Left ventricle myocardium inferior (tissue), 1 donor: ENCODE measurements around the gene GATAD2A. TPM values are rescaled to one million over a fixed set of nuclear protein-coding genes. Genes with fewer than 3 reads are reported as not detected.
A peak's percentile ranks its signal among the peaks of the same experiment; 100 is the strongest.

ENCODE experiments used
- DNase-seq: peaks from one replicate; pipeline ENCODE4 v3.0.0-alpha.2; 2020
- H3K27ac ChIP-seq: fragments of 200-600 bp; replicated peaks from 2 replicates; pipeline ENCODE4 v1.8.0; 2021
- H3K27me3 ChIP-seq: fragments of 200-600 bp; 2 replicates; pipeline ENCODE4 v1.8.0; 2021; ENCODE audit warnings: low read depth
- H3K36me3 ChIP-seq: fragments of 200-600 bp; 2 replicates; pipeline ENCODE4 v1.8.0; 2021
- H3K4me1 ChIP-seq: fragments of 200-600 bp; 2 replicates; pipeline ENCODE4 v1.8.0; 2021
- H3K4me3 ChIP-seq: fragments of 200-600 bp; 2 replicates; pipeline ENCODE4 v1.8.0; 2021; ENCODE audit warnings: mild to moderate bottlenecking, moderate library complexity
- H3K9me3 ChIP-seq: fragments of 200-600 bp; replicated peaks from 2 replicates; pipeline ENCODE4 v1.8.0; 2021
- intact Hi-C: fragments of 100-400 bp; cut with micrococcal nuclease; formaldehyde crosslinking; loops from one replicate; pipeline ENCODE4 v1.11.0; 2022
- total RNA-seq: library from RNA; stranded (reverse); fragmentation: NEBNext Ultra II Directional; extraction: Animal tissue kit (Norgen Biotek cat#: 25700); gene quantifications from one replicate; pipeline ENCODE4 v1.2.1, GENCODE V29; 2021
- TF ChIP-seq, protein P1 (sequence below): fragments of 200-600 bp; IDR thresholded peaks from 2 replicates; pipeline ENCODE4 v1.8.0; 2021; ENCODE audit warnings: antibody characterized with exemption, mild to moderate bottlenecking, borderline replicate concordance
- donor health status: DM: no; HTN: yes; CAD: no; lungs with severe emphysema.

GATAD2A gene
- total RNA-seq, 1 donor from 2014 or later, result 24.1 TPM

DNA sequence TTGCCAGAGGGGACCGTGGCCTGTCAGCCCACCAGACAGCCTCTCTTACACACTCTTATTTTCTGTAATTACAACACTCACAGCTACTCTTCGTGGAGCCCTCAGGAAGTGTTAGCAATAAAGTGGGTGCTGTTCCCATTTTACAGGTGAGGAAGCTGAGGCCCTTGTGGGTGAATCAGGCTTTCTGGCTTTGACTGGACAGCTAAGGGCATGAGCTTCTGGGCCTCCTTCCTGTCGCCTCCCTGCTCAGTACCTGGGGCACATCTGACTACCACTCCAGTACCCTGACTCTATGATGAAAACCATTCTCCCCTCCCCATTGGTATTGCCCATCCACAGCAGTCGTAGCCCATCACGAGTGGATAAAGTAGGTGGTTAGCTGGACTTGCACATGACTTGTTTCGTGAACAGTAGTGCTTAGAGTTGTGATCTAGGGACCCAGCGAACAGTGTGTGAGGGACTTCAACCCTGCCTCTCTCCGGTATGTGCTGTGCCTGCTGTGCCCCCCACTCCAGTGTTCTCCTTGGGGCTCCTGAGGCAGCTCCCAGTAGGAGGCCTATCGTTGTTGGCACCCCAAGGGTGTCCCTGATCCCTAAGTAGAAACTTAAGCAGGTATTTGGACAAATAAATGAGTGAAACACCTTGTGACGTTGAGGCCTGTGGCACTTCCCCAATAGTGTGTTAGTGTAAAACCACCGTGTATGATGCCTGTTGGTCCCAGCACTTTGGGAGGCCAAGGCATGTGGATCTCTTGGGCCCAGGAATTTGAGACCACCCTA lies 38.6 kb downstream of the GATAD2A start:
- no peaks in the 10 kb centered on the region for H3K9me3 ChIP-seq
- intact Hi-C loops, result no loop called here
- H3K4me3 ChIP-seq, result no peak overlapping the region
- no peaks in the 10 kb centered on the region for H3K27me3 ChIP-seq
- no peaks in the 10 kb centered on the region for H3K36me3 ChIP-seq
- TF ChIP-seq, protein P1, sequence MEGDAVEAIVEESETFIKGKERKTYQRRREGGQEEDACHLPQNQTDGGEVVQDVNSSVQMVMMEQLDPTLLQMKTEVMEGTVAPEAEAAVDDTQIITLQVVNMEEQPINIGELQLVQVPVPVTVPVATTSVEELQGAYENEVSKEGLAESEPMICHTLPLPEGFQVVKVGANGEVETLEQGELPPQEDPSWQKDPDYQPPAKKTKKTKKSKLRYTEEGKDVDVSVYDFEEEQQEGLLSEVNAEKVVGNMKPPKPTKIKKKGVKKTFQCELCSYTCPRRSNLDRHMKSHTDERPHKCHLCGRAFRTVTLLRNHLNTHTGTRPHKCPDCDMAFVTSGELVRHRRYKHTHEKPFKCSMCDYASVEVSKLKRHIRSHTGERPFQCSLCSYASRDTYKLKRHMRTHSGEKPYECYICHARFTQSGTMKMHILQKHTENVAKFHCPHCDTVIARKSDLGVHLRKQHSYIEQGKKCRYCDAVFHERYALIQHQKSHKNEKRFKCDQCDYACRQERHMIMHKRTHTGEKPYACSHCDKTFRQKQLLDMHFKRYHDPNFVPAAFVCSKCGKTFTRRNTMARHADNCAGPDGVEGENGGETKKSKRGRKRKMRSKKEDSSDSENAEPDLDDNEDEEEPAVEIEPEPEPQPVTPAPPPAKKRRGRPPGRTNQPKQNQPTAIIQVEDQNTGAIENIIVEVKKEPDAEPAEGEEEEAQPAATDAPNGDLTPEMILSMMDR, result no peak
- peak overlapping the region; percentile 27 for H3K27ac ChIP-seq
- no peak for DNase-seq
- H3K4me1 ChIP-seq, result peaks cover 42% of the 10 kb centered on the region

GRCh38 chr19:19444681-19445155 lies 39.2 kb downstream of the GATAD2A start:
- no peaks in the 10 kb centered on the region for H3K36me3 ChIP-seq
- peaks cover 44% of the 10 kb centered on the region for H3K4me1 ChIP-seq
- H3K9me3 ChIP-seq, result no peaks in the 10 kb centered on the region
- no peaks in the 10 kb centered on the region for H3K27me3 ChIP-seq
- no peak overlapping the region for H3K4me3 ChIP-seq
- no peak for DNase-seq
- intact Hi-C loops, result no loop called here
- peak overlapping the region; percentile 27 for H3K27ac ChIP-seq
- TF ChIP-seq, protein P1, result no peak

- Histone ChIP-seq H3K9me3 (no peaks in the 10 kb centered on the region), H3K4me1 (peaks cover 50% of the 10 kb centered on the region), H3K4me3 (no peak overlapping the region), H3K27ac (peak overlapping the region; percentile 27), H3K36me3 (no peaks in the 10 kb centered on the region), H3K27me3 (no peaks in the 10 kb centered on the region)
- no peak for DNase-seq
- TF ChIP-seq, protein P1, result no peak
- intact Hi-C loops, result no loop called here
Measured at GRCh38 chr19:19445288-19445687, 39.8 kb downstream of the GATAD2A start.

DNA sequence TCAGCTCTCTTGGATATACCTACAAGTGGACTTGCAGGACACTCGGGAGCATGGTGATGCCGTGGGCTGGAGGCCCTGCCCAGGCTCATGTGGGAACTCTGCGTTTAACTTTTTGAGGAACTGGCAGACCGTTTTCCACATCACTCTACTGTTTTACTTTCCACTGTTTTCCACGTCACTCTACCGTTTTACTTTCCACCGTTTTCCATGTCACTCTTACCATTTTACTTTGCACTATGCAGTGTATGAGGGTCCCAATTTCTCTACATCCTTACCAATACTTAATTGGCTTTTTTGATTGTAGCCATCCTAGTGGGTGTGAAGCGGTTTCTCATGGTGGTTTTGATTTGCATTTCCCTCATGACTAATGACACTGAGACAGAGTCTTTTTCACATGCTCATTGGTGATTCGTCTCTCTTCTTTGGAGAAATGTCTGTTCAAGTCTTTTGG lies 40.5 kb downstream of the GATAD2A start:
- Histone ChIP-seq H3K4me1 (peaks cover 51% of the 10 kb centered on the region), H3K9me3 (no peaks in the 10 kb centered on the region), H3K36me3 (no peaks in the 10 kb centered on the region), H3K27me3 (no peaks in the 10 kb centered on the region), H3K4me3 (no peak overlapping the region), H3K27ac (no peak overlapping the region)
- no peak for DNase-seq
- intact Hi-C loops, result no loop called here
- TF ChIP-seq, protein P1, result no peak

GRCh38 chr19:19446655-19447437 lies 41.4 kb downstream of the GATAD2A start:
- intact Hi-C loops, result no loop called here
- TF ChIP-seq, protein P1, result no peak
- no peak overlapping the region for H3K4me3 ChIP-seq
- peaks cover 60% of the 10 kb centered on the region for H3K4me1 ChIP-seq
- no peaks in the 10 kb centered on the region for H3K36me3 ChIP-seq
- no peaks in the 10 kb centered on the region for H3K27me3 ChIP-seq
- H3K9me3 ChIP-seq, result no peaks in the 10 kb centered on the region
- no peak overlapping the region for H3K27ac ChIP-seq
- no peak for DNase-seq
